Stromal cell of bone marrow (primary cell): ENCODE measurements around the gene KLHL22.
"Not testable (repeated sequence)": the region's sequence is repeated elsewhere in the genome, so short reads cannot be mapped to it uniquely, and the experiment has no call there.

Source experiments
- DNase-seq: peaks from one replicate; pipeline ENCODE4 v3.0.0-alpha.2; 2012; ENCODE audit warnings: low read depth

Gene KLHL22

GRCh38 chr22:20494978-20495860, at the start of gene KLHL22:
Gene KLHL22 (minus strand): TSS chr22:20495795. CDS start chr22:20489211, 6,584 bp downstream.
- no peak for DNase-seq

- DNase-seq: not testable (repeated sequence)
Observed at GRCh38 chr22:20545318-20545634, 49.7 kb upstream of the KLHL22 start.

GRCh38 chr22:20542736-20543135, 47.1 kb upstream of the KLHL22 start:
- no peak for DNase-seq

- no peak for DNase-seq
Observed at GRCh38 chr22:20542055-20542454, 46.5 kb upstream of the KLHL22 start.

- not testable (repeated sequence) for DNase-seq
Observed at GRCh38 chr22:20538875-20539274, 43.3 kb upstream of the KLHL22 start.

GRCh38 chr22:20537983-20538382, 42.4 kb upstream of the KLHL22 start:
- no peak for DNase-seq

GRCh38 chr22:20537325-20537756, 41.7 kb upstream of the KLHL22 start:
- no peak for DNase-seq

- DNase-seq: no peak
Observed at GRCh38 chr22:20536590-20537324, 41.2 kb upstream of the KLHL22 start.

GRCh38 chr22:20533879-20534265, 38.3 kb upstream of the KLHL22 start:
- DNase-seq: no peak

GRCh38 chr22:20533095-20533878, 37.7 kb upstream of the KLHL22 start:
- DNase-seq: no peak

- no peak for DNase-seq
Observed at GRCh38 chr22:20532256-20532993, 36.8 kb upstream of the KLHL22 start.

- peak; percentile 70 for DNase-seq
Observed at GRCh38 chr22:20531404-20532201, 36.0 kb upstream of the KLHL22 start.

- DNase-seq: no peak
Observed at GRCh38 chr22:20531154-20531403, 35.5 kb upstream of the KLHL22 start.

GRCh38 chr22:20530368-20531153, 35.0 kb upstream of the KLHL22 start:
- DNase-seq: peak; percentile 52

- DNase-seq: no peak
Observed at GRCh38 chr22:20528405-20528978, 32.9 kb upstream of the KLHL22 start.

- DNase-seq: no peak
Observed at GRCh38 chr22:20526628-20527355, 31.2 kb upstream of the KLHL22 start.

- no peak for DNase-seq
Observed at GRCh38 chr22:20526305-20526627, 30.7 kb upstream of the KLHL22 start.

GRCh38 chr22:20525048-20525447, 29.5 kb upstream of the KLHL22 start:
- no peak for DNase-seq

GRCh38 chr22:20524004-20524481, 28.4 kb upstream of the KLHL22 start:
- no peak for DNase-seq
